B cell (primary cell): ENCODE measurements around the gene CPNE4.

Experiments
- EZH2 ChIP-seq: IDR thresholded peaks from 2 replicates; pipeline ENCODE4 v1.6.1; 2012; ENCODE audit warnings: borderline replicate concordance, low read depth, mild to moderate bottlenecking, moderate library complexity, low read length; ENCODE audit not compliant: insufficient read depth, poor library complexity, severe bottlenecking
- TF ChIP-seq, protein P1 (sequence below): fragments of 200-600 bp; IDR thresholded peaks from one replicate; pipeline ENCODE4 v1.8.0; 2022; ENCODE audit warnings: antibody characterized with exemption, mild to moderate bottlenecking

DNA sequence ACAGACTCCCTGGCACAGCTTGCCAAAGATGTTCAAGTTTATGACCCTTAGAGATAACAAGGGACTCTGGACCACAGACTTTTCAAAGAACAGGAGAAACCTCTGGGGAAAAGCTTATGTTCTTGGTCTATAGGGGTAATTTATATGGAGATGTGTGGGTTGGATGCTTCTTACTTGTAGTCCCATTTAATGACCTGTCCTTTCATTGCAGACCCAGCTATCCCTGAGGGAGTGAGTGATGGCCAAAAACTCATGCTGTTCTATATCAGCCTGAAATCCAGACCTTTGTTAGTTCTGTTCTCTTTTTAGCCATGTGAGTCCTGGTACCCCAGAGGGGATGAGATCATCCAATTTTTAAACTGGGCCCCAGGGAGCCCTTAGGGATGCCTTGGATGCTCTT lies 488.4 kb downstream of the CPNE4 start:
- TF ChIP-seq, protein P1, sequence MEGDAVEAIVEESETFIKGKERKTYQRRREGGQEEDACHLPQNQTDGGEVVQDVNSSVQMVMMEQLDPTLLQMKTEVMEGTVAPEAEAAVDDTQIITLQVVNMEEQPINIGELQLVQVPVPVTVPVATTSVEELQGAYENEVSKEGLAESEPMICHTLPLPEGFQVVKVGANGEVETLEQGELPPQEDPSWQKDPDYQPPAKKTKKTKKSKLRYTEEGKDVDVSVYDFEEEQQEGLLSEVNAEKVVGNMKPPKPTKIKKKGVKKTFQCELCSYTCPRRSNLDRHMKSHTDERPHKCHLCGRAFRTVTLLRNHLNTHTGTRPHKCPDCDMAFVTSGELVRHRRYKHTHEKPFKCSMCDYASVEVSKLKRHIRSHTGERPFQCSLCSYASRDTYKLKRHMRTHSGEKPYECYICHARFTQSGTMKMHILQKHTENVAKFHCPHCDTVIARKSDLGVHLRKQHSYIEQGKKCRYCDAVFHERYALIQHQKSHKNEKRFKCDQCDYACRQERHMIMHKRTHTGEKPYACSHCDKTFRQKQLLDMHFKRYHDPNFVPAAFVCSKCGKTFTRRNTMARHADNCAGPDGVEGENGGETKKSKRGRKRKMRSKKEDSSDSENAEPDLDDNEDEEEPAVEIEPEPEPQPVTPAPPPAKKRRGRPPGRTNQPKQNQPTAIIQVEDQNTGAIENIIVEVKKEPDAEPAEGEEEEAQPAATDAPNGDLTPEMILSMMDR = no peak
- TF ChIP-seq EZH2 = no peak
